NCI-H1092 treated with DMSO at 0.1 percent for 48 hours (cell line): ENCODE measurements around the gene WBP2NL.
"Not testable (repeated sequence)": the region's sequence is repeated elsewhere in the genome, so short reads cannot be mapped to it uniquely, and the experiment has no call there.

Experiments
- DNase-seq: peaks from one replicate; lab custom pipeline; 2025; lab: John Stamatoyannopoulos, UW

WBP2NL gene

DNA sequence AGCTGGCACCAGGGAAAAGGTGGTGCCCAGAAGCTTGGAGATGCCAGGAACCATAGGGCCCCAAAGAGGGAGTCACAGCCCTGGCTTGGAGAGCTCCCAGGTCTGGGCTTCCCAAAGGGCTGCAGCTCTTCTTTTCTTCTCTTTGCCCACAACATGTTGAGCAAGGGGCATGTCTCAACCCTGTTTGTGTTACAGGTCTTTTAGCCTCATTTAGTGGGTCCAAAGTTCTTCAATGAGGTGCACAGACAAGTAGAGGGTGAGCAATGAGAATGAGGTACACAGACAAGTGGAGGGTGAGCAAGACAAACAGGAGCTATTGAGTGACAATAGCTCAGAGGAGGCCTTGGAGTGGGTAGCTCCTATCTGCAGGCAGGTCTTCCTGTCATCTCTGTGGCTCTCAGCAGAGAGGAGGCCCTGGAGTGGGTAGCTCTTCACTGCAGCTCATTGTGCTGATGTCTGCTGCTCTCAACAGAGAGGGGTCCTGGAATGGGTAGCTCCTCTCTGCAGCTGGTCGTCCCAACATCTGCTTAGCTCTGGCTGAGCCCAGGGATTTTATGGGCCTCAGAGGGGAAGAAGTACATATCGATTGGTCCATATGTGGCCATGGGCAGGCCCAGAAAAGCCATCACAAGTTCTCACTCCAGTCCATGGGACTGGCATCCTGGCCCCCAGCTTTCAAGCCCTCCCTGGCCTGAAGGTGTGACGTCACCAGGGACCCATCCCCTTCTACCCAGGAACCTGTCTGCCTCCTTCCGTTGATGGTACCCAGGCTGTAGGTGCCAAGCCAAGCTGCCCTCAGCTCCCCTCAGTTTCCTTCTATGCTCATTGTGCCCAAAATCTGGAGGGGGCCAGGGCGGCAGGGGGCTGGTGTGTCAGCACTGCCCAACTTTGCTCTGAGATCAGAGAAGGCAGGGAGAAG is 34.9 kb downstream of the WBP2NL start:
- no peak for DNase-seq

- DNase-seq: no peak
Measured at GRCh38 chr22:42035256-42035655, 36.7 kb downstream of the WBP2NL start.

GRCh38 chr22:42039271-42039670 is 40.7 kb downstream of the WBP2NL start:
- DNase-seq: no peak

DNA sequence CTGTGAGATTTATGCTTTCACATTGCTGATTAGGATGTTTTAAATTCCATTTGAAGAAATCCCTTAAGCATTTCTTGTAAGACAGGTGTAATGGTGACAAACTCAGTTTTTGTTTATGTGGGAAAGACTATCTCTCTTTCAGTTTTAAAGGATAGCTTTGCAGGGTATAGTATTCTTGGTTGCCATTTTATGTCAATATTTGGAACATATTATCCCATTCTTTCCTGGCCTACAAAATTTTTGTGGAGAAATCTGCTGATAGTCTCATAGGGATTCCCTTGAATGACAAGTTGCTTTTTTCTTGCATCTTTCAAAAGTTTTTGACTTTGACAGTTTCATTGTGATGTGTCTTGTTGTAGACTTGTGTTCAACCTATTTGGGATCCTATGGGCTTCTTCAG is 43.2 kb downstream of the WBP2NL start:
- no peak for DNase-seq

- DNase-seq: no peak
Measured at GRCh38 chr22:42050641-42051180, 52.1 kb downstream of the WBP2NL start.

GRCh38 chr22:42052765-42053164 is 54.2 kb downstream of the WBP2NL start:
- DNase-seq: no peak

DNA sequence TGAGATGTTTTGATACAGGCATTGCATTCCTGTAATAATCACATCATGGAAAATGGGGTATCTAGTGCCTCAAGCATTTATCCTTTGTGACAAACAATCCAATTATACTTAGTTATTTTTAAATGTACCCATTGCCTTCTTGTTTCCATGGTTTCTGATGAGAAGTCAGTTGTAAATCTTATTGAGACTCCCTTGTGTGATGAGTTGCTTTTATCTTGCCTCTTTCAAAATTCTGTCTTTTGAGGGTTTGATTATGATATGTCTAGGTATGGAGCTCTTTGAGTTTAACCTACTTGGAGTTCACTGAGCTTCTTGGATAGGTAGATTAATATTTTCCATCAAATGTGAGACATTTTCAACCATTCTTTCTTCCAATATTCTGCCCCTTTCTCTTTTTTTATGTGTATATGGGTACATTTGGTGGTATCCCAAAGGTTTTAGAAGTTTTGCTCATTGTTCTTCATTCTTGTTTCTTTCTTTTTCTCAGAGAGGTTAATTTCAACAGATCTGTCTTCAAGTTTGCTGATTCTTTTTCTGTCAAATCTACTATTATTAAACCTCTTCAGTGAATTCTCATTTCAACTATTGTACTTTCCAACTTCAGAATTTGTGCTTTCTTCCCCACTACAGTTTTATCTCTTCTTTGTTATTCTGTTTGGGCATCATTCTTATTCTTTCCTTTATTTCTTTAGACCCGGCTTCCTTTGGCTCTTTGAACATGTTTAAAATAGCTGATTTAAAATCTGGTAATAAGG is 58.3 kb downstream of the WBP2NL start:
- no peak for DNase-seq

GRCh38 chr22:42060489-42060888 is 61.9 kb downstream of the WBP2NL start:
- DNase-seq: no peak

DNA sequence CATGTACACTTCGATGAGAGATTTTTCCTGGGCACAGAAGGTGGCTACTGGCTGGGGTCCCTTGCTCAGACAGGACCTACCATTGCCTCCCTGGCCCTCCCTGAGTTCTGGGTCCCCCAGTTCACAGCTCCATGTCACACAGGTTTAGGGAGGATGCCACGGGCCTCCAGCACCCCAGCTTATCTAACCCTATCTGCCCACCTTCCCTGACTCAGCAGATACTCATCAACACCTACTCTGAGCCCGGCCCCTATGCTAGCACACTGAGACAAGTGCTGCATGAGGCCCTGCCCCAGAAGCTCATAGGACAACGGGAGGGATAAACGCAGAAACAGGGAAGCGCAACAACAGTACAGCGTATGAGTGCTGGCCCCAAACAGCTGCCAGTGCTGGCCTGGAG is 62.5 kb downstream of the WBP2NL start:
- no peak for DNase-seq

DNA sequence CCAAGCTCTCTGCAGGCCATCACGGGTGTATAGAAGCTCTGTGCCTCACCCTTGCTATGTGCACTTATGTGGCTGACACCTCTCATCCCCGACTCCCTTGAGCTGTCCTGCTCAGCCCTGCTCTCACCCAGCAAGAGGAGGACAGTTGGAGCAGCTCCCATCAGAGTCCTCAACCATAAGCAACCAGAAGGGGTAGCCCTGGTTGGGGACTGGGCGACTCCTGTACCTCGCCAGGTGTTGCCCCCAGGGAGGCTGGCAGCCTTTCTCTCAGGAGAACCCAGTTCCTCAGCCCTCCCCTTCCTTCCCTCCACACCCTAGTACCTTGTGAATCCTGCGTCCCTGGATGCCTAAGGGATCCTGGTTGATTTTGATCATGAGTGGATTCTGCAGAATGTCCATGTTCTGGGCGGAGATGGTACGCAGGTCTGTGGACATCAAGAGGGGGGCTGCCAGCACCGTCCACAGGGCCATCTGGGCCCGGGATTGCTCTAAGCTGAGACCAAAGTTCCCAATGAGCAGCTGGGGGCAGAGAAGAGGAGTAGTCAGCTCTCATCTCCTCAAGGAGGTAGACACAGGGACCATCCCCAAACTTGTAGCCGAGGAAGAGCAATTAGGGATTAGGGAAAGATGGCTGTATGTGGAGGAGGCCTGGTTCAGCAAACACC is 64.0 kb downstream of the WBP2NL start:
- DNase-seq: no peak

DNA sequence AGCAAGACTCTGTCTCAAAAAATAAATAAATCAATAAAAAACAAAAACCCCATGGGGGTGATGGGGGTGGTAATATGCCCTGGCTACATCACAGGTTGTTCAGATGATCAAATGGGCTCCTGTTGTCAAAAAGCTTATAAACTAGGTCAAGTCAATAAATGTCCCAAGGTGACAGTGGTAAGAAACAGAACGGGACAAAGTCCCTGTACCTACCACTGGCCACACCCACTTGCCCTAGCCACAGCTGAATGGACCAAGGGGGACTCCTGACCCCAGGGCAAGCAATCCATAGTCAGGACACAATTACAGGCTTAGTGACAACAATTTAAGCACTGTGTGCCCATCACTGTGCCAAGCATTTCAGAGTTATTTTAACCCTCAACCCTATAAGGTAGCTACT is 66.0 kb downstream of the WBP2NL start:
- no peak for DNase-seq

GRCh38 chr22:42065438-42066125 is 67.0 kb downstream of the WBP2NL start:
- DNase-seq: no peak

DNA sequence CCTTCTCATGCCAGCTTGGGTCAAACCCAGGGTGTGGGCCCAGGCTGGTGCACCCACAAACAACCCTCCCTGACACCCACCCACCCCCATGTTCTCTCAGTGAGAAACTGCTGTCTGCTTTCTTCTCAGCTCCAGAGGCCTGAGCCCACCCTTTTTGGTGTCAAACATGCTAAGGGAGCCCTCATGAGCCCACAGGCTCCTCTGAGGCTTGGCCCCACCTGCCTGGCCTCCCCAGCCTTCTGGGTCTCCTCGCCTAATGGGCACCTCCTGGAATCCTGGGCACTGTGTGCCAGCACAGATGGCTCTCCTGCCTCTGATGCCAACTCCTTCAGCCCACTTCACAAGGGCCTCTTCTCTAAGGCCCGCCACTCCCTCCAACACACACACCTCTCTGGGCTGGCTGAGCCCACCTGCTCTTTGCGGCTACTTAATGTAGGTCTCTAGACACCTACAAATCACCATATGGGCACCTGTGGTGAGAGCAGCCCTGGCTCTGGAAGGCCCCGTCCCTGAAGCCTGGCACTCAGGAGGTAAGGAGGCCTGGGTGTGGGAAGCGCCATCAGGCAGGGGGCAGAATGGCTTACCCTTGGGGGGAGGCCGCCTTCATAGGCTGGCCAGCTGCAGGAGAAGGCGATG is 67.7 kb downstream of the WBP2NL start:
- DNase-seq: no peak

DNA sequence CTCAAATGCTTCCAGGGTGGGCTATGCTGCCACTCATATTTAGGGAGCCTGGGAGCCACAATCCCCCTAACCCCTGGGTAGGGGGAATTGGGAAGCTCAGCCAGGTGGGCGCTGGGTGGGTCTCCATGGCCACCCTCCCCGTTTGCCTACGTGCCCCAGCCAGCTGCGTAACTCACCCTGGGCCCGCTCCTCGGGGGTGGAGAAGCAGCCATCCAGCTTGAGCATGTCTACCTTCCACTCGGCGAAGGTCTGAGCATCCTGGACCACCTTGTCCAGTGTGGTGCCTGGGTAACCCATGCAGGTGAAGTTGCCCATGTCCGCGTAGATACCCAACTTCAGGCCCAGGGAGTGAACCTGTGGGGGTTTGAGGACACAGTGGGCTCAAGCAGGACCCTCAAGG is 68.3 kb downstream of the WBP2NL start:
- DNase-seq: no peak

GRCh38 chr22:42067671-42068251 is 69.2 kb downstream of the WBP2NL start:
- DNase-seq: no peak

- DNase-seq: no peak
Measured at GRCh38 chr22:42068291-42068690, 69.7 kb downstream of the WBP2NL start.

DNA sequence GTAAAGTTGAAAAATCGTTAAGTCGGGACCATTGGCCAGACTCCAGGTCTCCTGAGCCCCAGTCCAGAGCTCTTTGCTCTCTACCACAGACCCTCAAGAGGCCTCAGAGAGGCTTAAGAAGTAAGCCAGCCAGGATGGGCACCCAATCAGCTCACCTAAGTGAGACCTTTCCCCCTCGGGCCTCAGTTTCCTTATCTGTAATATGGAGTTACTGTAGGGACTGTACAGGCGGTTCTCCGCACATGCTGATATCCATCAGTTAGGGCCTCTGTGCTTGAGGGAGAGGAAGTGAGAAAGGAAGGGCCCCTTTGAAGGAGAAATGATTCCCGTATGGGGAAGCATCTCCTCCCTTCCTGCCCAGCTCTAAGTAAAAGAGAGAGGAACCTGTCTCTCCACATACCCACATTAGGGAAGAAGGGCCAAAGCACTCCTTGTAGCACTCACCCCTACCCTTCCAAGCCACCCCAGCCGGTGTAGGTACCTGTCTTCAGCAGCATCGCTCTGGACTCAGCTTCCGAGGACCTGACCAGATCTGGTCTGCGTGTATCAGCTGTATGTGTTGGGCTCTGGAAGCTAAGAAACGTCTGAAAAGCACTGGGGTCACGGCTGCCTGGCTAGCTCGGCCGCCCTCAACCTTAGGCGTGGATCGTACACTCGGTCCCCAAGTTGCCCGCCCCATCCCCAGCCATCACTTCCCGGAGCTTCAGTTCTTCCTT is 71.4 kb downstream of the WBP2NL start:
- no peak for DNase-seq

DNA sequence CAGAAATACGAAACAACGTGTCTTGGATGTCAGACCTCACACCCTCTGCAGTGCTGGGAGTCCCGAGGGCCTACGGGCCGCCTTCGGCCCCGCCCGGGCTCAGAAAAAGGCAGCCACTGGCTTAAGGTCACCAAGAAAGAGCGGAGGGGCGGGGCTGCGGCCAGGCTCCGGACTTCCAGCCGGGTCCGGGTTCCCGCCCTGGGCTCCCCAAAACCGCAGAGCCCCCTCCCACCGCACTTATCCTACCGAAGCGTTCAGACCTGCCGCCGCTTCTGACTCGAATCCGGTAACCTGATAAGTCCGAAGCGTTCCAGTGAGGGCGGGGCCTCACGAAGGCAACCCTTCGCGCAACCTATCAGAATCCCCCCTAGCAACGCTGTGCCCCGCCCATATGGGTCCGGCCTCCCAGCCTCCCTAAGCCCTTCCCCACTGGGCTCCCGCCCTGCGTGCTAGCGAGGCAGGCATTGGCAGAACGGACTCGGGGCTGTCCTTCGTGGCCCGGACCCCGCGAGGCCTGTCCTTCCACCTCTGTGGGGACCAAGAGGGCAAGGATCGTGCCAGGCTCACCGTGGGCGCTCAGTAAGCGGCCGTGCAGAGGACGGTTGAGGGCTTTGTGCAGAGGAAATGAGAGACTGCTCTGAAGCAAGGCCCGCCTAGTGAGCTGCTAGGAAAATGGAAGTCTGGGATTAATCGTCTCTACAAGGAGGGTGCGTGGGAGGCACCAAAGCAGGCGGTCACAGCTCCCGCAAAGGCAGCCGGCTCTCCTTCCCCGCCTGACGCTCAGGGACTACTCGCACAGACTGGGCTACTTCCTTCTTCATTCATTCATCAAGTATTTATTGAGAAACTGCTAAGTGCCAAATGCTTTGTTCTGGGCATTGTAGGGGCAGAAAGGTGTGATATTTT is 72.2 kb downstream of the WBP2NL start, which contains the start of gene NAGA:
NAGA (minus strand) TSS at position 296 of the 906 bp plus-strand sequence. CDS start 515 bp downstream, outside the sequence.
- DNase-seq: peak; percentile 96

DNA sequence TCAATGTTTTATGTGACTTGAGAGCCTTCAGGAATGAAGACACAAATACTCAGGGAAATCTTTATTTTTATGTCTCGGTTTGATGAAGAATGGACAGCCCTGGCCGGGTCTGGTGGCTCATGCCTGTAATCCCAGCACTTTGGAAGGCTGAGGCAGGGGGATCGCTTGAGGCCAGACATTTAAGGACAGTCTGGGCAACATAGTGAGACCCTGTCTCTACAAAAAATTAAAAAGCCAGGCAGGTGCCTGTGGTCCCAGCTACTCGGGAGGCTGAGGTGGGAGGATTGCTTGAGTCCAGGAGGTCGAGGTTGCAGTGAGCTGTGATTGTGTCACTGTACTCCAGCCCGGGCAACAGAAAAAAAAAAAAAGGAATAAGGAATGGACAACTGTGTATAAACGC is 72.9 kb downstream of the WBP2NL start:
- not testable (repeated sequence) for DNase-seq
